BLaER1 treated with 17β-estradiol and CSF1 and Interleukin-3, amounts not matched to agents 10 nM and 100 nM (cell line): ENCODE data around the gene ETV6.
"Not testable (repeated sequence)": the region's sequence is repeated elsewhere in the genome, so short reads cannot be mapped to it uniquely, and the experiment has no call there.

ENCODE experiments used
- H3K27ac ChIP-seq, 11 experiments: shearing (Covaris generic); formaldehyde crosslinking; 2 replicates each; pipeline ENCODE4 v1.8.1; 2022
- H3K27me3 ChIP-seq, 11 experiments: shearing (Covaris generic); formaldehyde crosslinking; 2 replicates each; pipeline ENCODE4 v1.8.1; 2022
- H3K36me3 ChIP-seq, 11 experiments: shearing (Covaris generic); formaldehyde crosslinking; 2 replicates each; pipeline ENCODE4 v1.8.1; 2022
- H3K4me1 ChIP-seq, 10 experiments: shearing (Covaris generic); formaldehyde crosslinking; 2 replicates each; pipeline ENCODE4 v1.8.1; 2022
- H3K4me2 ChIP-seq, 11 experiments: shearing (Covaris generic); formaldehyde crosslinking; 2 replicates each; pipeline ENCODE4 v1.8.1; 2022
- H3K4me3 ChIP-seq, 10 experiments: shearing (Covaris generic); formaldehyde crosslinking; 2 replicates each; pipeline ENCODE4 v1.8.1; 2022
- H3K9ac ChIP-seq, 11 experiments: shearing (Covaris generic); formaldehyde crosslinking; 2 replicates each; pipeline ENCODE4 v1.8.1; 2022
- H3K9me3 ChIP-seq, 11 experiments: shearing (Covaris generic); formaldehyde crosslinking; replicated peaks in 1 of 11; 2 replicates each; pipeline ENCODE4 v1.8.1; 2022
- H4K20me1 ChIP-seq, 11 experiments: shearing (Covaris generic); formaldehyde crosslinking; 2 replicates each; pipeline ENCODE4 v1.8.1; 2022
- Cebpa-rat ChIP-seq, 11 experiments: shearing (Covaris generic); IDR thresholded peaks; 2 replicates each; pipeline ENCODE4 v1.8.1; 2022

ETV6 gene

GRCh38 chr12:11904124-11904523 is 254.7 kb downstream of the ETV6 start:
- Histone ChIP-seq H4K20me1 (no peaks in the 10 kb centered on the region), H3K4me1 (peaks cover 11 to 24% (median 17%) of the 10 kb centered on the region in 10 experiments), H3K9me3 (peaks cover 35 to 51% (median 42%) of the 10 kb centered on the region in 11 experiments), H3K9ac (no peak overlapping the region), H3K27me3 (no peaks in the 10 kb centered on the region), H3K27ac (no peak overlapping the region), H3K36me3 (no peaks in the 10 kb centered on the region; a peak in 2 of 22 replicates), H3K4me3 (no peak overlapping the region), H3K4me2 (no peak overlapping the region)
- TF ChIP-seq Cebpa-rat (IDR thresholded peaks at IDR 0.05), result peak in 3 of 11 experiments; percentile 16 to 49 (median 49); a peak in 3 of 22 replicates

GRCh38 chr12:11905534-11905933 is 256.1 kb downstream of the ETV6 start:
- H4K20me1 ChIP-seq, result no peaks in the 10 kb centered on the region
- H3K4me1 ChIP-seq, result peaks cover 11 to 24% (median 17%) of the 10 kb centered on the region in 10 experiments
- no peaks in the 10 kb centered on the region; a peak in 2 of 22 replicates for H3K36me3 ChIP-seq
- no peak overlapping the region for H3K9ac ChIP-seq
- H3K4me3 ChIP-seq, result no peak overlapping the region
- no peak overlapping the region for H3K4me2 ChIP-seq
- peaks cover 41 to 59% (median 51%) of the 10 kb centered on the region in 11 experiments for H3K9me3 ChIP-seq
- no peak for TF ChIP-seq Cebpa-rat (IDR thresholded peaks at IDR 0.05)
- H3K27me3 ChIP-seq, result no peaks in the 10 kb centered on the region
- no peak overlapping the region for H3K27ac ChIP-seq

- no peak overlapping the region for H3K27ac ChIP-seq
- H3K4me3 ChIP-seq, result no peak overlapping the region
- peaks cover 41 to 59% (median 51%) of the 10 kb centered on the region in 11 experiments for H3K9me3 ChIP-seq
- no peaks in the 10 kb centered on the region for H3K27me3 ChIP-seq
- H3K36me3 ChIP-seq, result no peaks in the 10 kb centered on the region; a peak in 2 of 22 replicates
- TF ChIP-seq Cebpa-rat (IDR thresholded peaks at IDR 0.05), result no peak
- H3K9ac ChIP-seq, result no peak overlapping the region
- no peak overlapping the region for H3K4me2 ChIP-seq
- H3K4me1 ChIP-seq, result peaks cover 11 to 19% (median 17%) of the 10 kb centered on the region in 10 experiments
- H4K20me1 ChIP-seq, result no peaks in the 10 kb centered on the region
These were observed 256.9 kb downstream of the ETV6 start for GRCh38 chr12:11906286-11906935.

- Histone ChIP-seq H3K4me1 (peaks cover 4 to 7% (median 6%) of the 10 kb centered on the region in 10 experiments; a peak in 19 of 20 replicates), H3K36me3 (no peaks in the 10 kb centered on the region; a peak in 2 of 22 replicates), H4K20me1 (no peaks in the 10 kb centered on the region), H3K4me3 (no peak overlapping the region), H3K27me3 (no peaks in the 10 kb centered on the region), H3K9me3 (peaks cover 41 to 59% (median 51%) of the 10 kb centered on the region in 11 experiments), H3K4me2 (no peak overlapping the region), H3K9ac (no peak overlapping the region), H3K27ac (no peak overlapping the region)
- TF ChIP-seq Cebpa-rat (IDR thresholded peaks at IDR 0.05), result no peak
These were observed 258.2 kb downstream of the ETV6 start for GRCh38 chr12:11907625-11908024.

GRCh38 chr12:11909406-11909805 is 259.9 kb downstream of the ETV6 start:
- not testable (repeated sequence) for H3K27ac ChIP-seq, H3K4me1 ChIP-seq, H3K27me3 ChIP-seq, H3K4me2 ChIP-seq, H4K20me1 ChIP-seq, H3K9ac ChIP-seq, H3K4me3 ChIP-seq, H3K36me3 ChIP-seq
- peaks cover 41 to 51% (median 46%) of the 10 kb centered on the region in 11 experiments for H3K9me3 ChIP-seq

GRCh38 chr12:11916113-11916512 is 266.6 kb downstream of the ETV6 start:
- no peaks in the 10 kb centered on the region for H3K27me3 ChIP-seq
- peaks cover 0 to 5% (median 0%) of the 10 kb centered on the region in 11 experiments; a peak in 1 of 22 replicates for H3K9me3 ChIP-seq
- H3K4me3 ChIP-seq, result no peak overlapping the region
- peaks cover 0 to 7% (median 0%) of the 10 kb centered on the region in 10 experiments; a peak in 2 of 20 replicates for H3K4me1 ChIP-seq
- no peak overlapping the region for H3K9ac ChIP-seq
- H4K20me1 ChIP-seq, result no peaks in the 10 kb centered on the region
- no peaks in the 10 kb centered on the region for H3K36me3 ChIP-seq
- no peak overlapping the region for H3K27ac ChIP-seq
- TF ChIP-seq Cebpa-rat (IDR thresholded peaks at IDR 0.05), result no peak
- H3K4me2 ChIP-seq, result no peak overlapping the region

GRCh38 chr12:11916771-11917170 is 267.3 kb downstream of the ETV6 start:
- TF ChIP-seq Cebpa-rat (IDR thresholded peaks at IDR 0.05), result no peak
- Histone ChIP-seq H3K4me1 (peaks cover 0 to 7% (median 0%) of the 10 kb centered on the region in 10 experiments; a peak in 2 of 20 replicates), H3K36me3 (no peaks in the 10 kb centered on the region), H3K9ac (no peak overlapping the region), H3K4me3 (no peak overlapping the region), H3K27ac (no peak overlapping the region), H3K9me3 (peaks cover 0 to 5% (median 0%) of the 10 kb centered on the region in 11 experiments; a peak in 1 of 22 replicates), H4K20me1 (no peaks in the 10 kb centered on the region), H3K27me3 (no peaks in the 10 kb centered on the region), H3K4me2 (peak overlapping the region in 2 of 11 experiments; percentile 17 to 38; a peak in 1 of 22 replicates)

GRCh38 chr12:11917501-11917900 is 268.0 kb downstream of the ETV6 start:
- Histone ChIP-seq H3K4me1 (peaks cover 0 to 7% (median 3%) of the 10 kb centered on the region in 10 experiments; a peak in 10 of 20 replicates), H4K20me1 (no peaks in the 10 kb centered on the region), H3K27me3 (no peaks in the 10 kb centered on the region), H3K36me3 (no peaks in the 10 kb centered on the region), H3K9ac (no peak overlapping the region), H3K9me3 (0 out of 22 replicates have a peak, but pooled peaks cover 0 to 5% (median 0%) of the 10 kb centered on the region in 11 experiments), H3K4me2 (no peak overlapping the region), H3K27ac (no peak overlapping the region), H3K4me3 (no peak overlapping the region)
- no peak for TF ChIP-seq Cebpa-rat (IDR thresholded peaks at IDR 0.05)

- Histone ChIP-seq H3K4me2 (no peak overlapping the region), H3K27ac (no peak overlapping the region), H3K4me1 (peaks cover 0 to 7% (median 6%) of the 10 kb centered on the region in 10 experiments; a peak in 10 of 20 replicates), H3K36me3 (no peaks in the 10 kb centered on the region), H3K4me3 (no peak overlapping the region), H4K20me1 (no peaks in the 10 kb centered on the region), H3K9me3 (peaks cover 0 to 10% (median 0%) of the 10 kb centered on the region in 11 experiments; a peak in 2 of 22 replicates), H3K9ac (no peak overlapping the region), H3K27me3 (no peaks in the 10 kb centered on the region)
- TF ChIP-seq Cebpa-rat (IDR thresholded peaks at IDR 0.05), result no peak
These were observed 270.8 kb downstream of the ETV6 start for GRCh38 chr12:11920231-11920630.
